HG03064 (cell line): Measurements from ENCODE around the gene KLHL25.
A peak's percentile ranks its signal among the peaks of the same experiment; 100 is the strongest.
"Not testable (repeated sequence)": the region's sequence is repeated elsewhere in the genome, so short reads cannot be mapped to it uniquely, and the experiment has no call there.

Source experiments
- ATAC-seq: cut with Tn5 transposase; IDR thresholded peaks from one replicate; pipeline ENCODE4 v1.9.1; 2021; ENCODE audit warnings: low read depth; ENCODE audit not compliant: unreplicated experiment

Gene KLHL25

GRCh38 chr15:85805420-85805819, 10.7 kb upstream of the KLHL25 start:
- ATAC-seq: no peak

- no peak for ATAC-seq
Measured at GRCh38 chr15:85804481-85805170, 9.9 kb upstream of the KLHL25 start.

- ATAC-seq: not testable (repeated sequence)
Measured at GRCh38 chr15:85802617-85803016, 7.9 kb upstream of the KLHL25 start.

GRCh38 chr15:85800478-85801123, 5.9 kb upstream of the KLHL25 start:
- no peak for ATAC-seq

DNA sequence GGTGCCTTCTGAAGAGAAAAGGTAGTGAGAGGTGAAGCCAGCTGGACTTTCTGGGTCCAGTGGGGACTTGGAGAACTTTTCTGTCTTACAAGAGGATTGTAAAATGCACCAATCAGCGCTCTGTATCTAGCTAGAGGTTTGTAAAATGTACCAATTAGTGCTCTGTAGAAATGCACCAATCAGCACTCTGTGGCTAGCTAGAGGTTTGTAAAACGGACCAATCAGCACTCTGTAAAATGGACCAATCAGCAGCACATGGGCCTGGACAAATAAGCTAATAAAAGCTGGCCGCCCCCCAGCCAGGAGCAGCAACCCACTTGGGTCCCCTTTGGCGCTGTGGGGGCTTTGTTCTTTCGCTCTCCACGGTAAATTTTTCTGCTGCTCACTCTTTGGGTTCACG, 1.6 kb upstream of the KLHL25 start:
- not testable (repeated sequence) for ATAC-seq

DNA sequence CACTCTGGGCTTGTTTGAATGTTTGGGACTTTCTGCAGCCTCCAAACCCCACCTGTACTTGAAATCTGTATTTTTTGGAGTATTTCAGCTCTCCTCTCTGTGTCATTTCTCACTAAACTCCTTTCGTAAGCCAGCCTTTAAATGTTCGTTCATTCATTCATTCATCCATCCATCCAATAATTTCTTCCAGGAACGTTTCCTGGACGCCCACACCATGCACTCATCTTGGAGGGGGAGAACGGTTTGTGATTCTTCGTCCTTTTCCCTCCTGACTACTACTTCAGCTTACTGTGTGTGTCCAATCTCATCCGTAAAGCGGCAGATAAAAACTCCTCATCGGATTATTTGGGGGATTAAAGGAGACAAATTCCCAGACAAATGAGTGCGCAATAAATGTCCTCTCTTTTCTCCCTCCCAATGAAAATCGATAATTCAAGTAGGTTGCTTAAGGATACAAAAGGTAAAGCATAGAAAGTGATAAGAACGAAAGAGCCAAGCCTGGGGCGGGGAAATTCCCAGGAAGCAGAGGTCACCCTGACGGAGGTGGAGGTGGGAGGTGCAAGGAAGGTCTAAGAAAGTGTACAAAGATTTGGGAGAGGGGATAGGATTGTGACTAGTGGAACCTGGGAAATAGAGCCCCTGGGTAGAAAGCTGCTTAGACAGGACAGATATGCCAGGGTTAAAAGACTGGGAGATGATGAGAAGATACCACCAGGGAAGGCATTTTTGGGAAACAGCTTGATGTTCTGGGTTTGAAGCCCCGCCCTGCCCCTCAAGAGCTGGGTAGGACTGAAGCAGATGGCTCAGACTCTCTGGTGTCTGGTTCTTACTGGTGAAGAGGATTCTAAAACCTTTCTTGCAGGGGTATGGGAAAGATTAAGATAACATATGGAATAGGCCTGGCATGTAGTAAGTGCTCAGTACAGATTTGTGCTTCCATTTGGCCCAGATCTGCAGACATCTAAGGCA, 896 bp upstream of the KLHL25 start:
- ATAC-seq: peak; percentile 2

DNA sequence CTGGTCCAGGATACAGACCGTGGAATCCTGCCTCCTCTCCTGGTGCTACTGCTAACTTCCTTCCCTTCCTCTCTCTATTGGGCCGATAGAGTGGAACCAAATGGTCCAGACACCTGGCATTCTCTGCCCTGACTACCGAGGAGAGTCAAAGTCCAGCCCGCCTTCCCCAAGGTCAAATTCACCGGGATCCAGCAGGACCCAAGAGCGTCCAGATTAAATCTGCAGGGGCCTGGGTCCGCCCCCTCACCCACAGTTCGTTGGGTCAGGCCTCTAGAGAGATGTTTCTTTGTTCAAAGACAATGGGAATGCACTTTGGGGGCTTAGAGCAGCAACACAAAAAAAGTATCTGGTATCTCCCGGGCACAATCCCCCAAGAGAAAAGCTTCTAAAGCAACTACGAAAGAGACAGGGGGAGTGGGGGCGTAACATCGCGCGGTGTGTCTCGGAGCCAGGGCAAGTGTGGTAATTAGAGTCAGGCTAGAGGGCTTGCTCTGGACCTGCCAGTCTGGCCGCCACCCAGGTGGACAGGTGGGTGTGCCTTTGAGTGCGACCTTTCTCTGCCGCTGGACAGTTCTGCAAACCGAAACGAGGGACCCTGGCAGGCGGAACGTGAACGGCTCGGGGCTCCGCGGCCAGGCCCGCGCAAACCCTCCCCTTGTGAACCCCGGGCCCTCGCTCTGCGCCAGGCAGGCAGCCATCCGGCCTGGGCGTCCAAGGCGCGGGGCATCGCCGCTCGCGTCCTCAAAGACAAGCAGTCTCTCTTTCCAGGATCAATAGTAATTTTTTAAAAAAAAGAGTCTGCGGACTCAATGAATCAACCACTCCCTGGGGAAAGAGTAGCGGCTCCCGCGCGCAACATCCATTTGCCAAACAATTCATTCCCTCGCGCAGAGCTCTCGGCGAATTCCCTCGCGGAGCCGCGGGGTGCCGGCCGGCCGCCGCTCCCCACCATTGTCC, 806 bp downstream of the KLHL25 start:
- ATAC-seq: peak; percentile 39

DNA sequence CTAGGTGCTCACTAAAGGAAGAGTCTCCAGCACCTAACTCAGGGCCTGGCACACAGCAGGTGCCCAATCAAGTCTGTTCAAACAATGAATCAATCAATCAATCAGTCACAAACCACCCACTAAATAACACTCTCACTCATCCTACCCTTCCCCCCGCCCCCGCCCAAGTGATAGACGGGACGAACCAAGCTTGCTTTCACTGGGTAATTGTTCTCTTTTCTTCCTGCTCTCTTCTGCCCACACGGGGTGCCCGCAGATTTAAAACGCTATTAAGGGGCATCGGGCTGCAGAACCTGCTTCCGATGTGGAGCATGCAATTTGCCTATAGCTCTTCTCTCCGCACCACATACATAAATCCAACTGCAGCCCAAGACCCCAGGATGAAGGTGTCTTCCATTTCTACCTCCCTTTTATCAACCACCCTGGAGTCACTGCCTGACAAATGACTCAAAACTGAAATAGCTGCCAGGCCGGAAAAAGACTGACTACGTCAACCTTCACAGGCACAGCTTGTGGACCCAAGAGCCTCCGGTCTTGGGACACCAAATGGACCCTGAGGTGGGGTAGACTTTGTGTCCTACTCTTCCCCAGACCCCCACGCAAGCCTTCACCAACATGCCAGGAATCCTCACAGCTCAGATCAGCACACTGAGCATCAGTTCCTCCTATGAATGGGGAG, 1.7 kb downstream of the KLHL25 start:
- no peak for ATAC-seq

DNA sequence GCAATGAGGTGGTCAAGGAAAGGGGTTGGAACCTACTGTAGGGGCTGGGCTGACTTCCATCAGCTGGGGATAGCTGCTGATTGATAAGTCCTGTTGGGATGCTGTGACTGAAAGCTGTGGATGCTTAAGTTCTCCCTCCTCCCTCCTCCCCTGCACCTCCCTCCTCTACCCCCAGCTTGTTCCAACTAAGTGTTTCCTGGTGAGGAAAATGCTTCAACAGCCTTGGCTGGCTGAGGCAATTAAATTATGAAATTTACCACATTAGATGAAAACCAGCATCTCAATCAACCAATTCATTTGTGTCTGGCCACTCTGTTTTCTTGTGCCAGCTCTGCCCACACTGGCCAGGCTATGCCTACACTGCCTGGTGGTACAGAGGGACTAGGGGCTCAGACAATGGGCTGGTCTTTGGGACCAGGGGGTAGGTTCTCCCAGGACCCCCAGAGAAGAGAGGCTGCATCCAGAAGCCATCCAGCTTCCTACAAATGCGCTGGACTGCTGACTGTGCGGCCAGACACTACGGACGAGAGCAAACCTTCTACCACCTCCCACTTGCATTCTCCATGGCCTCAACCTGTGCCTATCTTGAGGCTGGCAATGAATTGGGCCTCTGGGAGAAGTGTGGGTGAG, 2.5 kb downstream of the KLHL25 start:
- ATAC-seq: no peak

DNA sequence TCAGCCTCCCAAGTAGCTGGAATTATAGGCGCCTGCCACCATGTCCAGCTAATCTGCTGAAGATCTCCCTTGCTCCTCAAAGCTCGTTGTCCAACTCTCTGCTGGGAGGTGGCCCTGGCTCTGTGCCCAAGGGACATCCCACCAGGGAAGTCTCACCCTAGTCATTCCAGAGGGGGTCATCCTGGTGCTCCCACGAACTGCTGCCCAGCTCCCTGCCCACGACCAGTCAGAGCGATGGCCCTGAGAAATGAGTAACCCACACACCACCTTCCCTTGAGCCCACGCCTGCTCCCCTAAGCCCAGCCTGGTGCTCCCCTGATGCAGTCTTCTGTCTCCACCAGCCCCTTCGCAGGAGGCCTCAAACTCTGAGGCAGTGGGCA, 5.2 kb downstream of the KLHL25 start:
- ATAC-seq: no peak

- ATAC-seq: no peak
Measured at GRCh38 chr15:85788771-85789495, 5.8 kb downstream of the KLHL25 start.

DNA sequence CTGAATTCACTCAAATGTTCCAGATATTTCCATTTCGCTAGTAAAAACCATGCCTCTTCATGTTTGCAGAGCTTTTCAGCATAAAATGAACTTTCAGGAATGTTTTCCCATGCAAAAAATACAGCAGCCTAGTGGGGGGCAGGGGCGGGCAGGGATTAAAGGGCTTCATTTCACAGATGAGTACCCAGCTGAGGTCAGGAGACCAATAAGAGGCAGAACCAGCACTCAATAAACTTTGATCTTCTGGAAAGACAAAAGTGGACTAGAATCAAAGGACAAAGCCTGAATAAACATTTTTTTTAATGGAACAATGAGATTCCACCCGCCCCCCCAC, 8.0 kb downstream of the KLHL25 start:
- no peak for ATAC-seq

- no peak for ATAC-seq
Measured at GRCh38 chr15:85785887-85786780, 8.6 kb downstream of the KLHL25 start.

- no peak for ATAC-seq
Measured at GRCh38 chr15:85782064-85782463, 12.7 kb downstream of the KLHL25 start.

GRCh38 chr15:85781099-85781498, 13.6 kb downstream of the KLHL25 start:
- no peak for ATAC-seq

DNA sequence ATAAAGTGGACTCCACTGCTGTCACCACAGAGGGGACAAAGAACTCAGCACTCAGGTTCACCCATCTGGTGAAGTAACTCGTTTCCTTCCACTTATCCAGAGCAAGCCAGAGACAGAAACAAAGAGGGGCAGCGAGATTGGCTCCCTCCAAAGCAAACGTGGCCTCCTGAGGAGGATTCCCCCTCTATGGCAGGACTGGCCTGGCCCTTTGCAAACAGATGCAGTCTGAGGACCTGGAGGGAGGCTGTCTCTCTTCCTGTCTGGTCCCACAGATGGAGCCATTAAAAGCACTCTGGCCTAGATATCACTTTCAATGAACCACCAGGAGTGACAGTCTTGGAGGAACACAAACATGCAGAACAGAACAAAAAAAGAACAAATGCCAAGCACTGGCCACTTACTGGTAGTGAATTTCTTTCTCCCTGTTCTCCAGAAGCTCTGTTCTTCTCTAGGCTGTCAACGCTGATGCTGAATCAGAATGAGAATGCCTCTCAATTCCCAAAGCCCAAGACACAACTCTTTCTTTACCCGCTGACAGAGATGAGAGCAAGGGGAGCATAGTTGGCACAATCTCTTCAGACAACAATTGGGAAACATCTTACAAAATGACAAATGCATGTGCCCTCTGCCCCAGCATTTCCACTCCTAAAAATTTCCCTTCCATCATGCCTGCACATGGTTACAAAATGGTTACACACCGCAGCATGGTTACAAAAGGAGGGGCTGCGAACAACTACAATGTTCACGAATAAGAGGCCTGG, 14.3 kb downstream of the KLHL25 start:
- no peak for ATAC-seq

GRCh38 chr15:85779249-85779648, 15.5 kb downstream of the KLHL25 start:
- no peak for ATAC-seq
